ENCODE measurements around the gene MAFB. TPM values are rescaled to one million over a fixed set of nuclear protein-coding genes. Genes with fewer than 3 reads are reported as not detected.

The MAFB gene
- total and polyA plus RNA-seq, 11 donors = 2.0 to 62.1 (median 7.8) TPM

DNA sequence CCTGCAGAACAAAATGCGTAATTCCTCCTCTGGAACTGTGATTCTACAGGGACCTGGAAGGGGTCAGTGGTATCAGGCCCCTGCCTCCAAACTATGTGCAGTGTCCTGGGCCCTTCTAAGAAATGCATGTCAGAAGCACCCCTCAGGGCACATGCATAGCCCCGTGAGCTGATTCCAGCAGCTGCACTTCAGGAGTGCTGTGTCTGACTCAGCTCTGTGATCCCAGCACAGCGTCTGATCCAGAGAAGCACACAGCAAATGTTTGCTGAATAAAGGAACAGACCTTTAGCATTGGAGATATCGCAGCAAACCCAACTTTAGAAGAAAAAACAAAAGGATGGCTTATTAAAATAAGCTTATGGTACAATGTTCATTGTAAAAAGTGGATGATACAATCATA lies 15.8 kb upstream of the MAFB start:
- no peaks in the 10 kb centered on the region for H3K36me3 ChIP-seq
- WGBS, 4 donors = 51 to 78% (median 66%) methylated on average over 4 of the region's 4 CpGs
- TF ChIP-seq POLR2A (IDR thresholded peaks at IDR 0.05) = no peak
- TF ChIP-seq, protein P1, sequence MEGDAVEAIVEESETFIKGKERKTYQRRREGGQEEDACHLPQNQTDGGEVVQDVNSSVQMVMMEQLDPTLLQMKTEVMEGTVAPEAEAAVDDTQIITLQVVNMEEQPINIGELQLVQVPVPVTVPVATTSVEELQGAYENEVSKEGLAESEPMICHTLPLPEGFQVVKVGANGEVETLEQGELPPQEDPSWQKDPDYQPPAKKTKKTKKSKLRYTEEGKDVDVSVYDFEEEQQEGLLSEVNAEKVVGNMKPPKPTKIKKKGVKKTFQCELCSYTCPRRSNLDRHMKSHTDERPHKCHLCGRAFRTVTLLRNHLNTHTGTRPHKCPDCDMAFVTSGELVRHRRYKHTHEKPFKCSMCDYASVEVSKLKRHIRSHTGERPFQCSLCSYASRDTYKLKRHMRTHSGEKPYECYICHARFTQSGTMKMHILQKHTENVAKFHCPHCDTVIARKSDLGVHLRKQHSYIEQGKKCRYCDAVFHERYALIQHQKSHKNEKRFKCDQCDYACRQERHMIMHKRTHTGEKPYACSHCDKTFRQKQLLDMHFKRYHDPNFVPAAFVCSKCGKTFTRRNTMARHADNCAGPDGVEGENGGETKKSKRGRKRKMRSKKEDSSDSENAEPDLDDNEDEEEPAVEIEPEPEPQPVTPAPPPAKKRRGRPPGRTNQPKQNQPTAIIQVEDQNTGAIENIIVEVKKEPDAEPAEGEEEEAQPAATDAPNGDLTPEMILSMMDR (IDR thresholded peaks at IDR 0.05) = no peak
- no peak for DNase-seq
- no peaks in the 10 kb centered on the region for H3K4me1 ChIP-seq
- H3K9me3 ChIP-seq = no peaks in the 10 kb centered on the region
- H3K27me3 ChIP-seq = peaks cover 0 to 7% (median 0%) of the 10 kb centered on the region in 9 donors
- ATAC-seq = no peak
- no peak overlapping the region for H3K27ac ChIP-seq
- no peak overlapping the region for H3K4me3 ChIP-seq
- intact Hi-C loops (cut with DNase I) = no loop called here

DNA sequence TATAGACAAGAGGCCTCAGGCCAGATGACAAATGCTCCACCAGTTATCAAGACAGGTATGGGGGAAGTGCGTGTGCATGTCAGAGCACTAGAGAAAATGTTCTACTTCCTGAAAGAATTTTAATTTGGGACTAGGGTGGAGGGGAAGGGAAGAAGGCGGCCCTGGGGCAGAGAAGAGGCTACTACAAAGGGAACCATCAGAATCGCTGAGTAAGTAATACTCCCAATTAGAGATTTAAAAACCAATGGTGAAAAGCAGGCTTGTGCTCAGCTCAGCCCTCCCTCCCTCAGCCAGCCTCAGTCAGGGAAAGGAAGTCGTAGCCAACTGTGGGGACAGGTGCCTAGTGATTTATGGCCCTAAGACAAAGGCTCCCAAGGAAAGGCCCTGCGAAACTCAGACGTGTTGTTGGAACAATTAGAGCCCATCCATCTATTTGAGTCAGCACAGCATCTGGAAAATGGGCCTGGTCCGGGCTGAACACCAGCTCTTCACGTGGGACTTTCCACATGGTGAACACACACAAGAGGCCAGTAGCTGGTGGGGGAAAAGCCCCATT lies 15.0 kb upstream of the MAFB start:
- WGBS, 4 donors = 76 to 85% (median 83%) methylated on average over 8 of the region's 8 CpGs
- TF ChIP-seq POLR2A (IDR thresholded peaks at IDR 0.05) = no peak
- TF ChIP-seq, protein P1 (IDR thresholded peaks at IDR 0.05) = no peak
- no peaks in the 10 kb centered on the region for H3K4me1 ChIP-seq
- H3K4me3 ChIP-seq = no peak overlapping the region
- peaks cover 0 to 8% (median 0%) of the 10 kb centered on the region in 9 donors for H3K27me3 ChIP-seq
- intact Hi-C loops (cut with DNase I) = no loop called here
- no peak overlapping the region for H3K27ac ChIP-seq
- DNase-seq = no peak
- ATAC-seq = peak in 3 of 4 donors; percentile 24 to 39 (median 26)
- no peaks in the 10 kb centered on the region for H3K9me3 ChIP-seq
- no peaks in the 10 kb centered on the region for H3K36me3 ChIP-seq

DNA sequence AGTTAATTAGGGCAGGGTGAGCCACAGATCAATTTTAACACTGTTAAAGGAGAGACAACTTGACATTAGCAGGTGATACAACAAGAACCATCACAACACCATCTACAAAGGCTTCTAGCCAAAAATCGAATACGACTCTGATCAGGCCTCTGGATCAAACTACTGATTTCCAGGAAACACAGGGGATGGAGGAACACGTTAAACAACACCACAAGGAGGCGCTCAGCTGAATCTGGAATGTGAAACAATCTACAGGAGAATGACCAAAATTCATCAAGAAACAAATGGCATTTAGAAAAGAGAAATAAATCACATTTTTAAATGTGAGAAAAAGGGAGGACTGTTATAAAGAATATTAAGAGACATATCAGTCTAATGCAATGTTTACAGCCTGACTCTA lies 13.5 kb upstream of the MAFB start:
- ATAC-seq (no peak), DNase-seq (no peak)
- intact Hi-C loops (cut with DNase I) = no loop called here
- Histone ChIP-seq H3K4me1 (no peaks in the 10 kb centered on the region), H3K27ac (no peak overlapping the region), H3K36me3 (no peaks in the 10 kb centered on the region), H3K4me3 (no peak overlapping the region), H3K27me3 (peaks cover 0 to 16% (median 0%) of the 10 kb centered on the region in 9 donors), H3K9me3 (no peaks in the 10 kb centered on the region)
- WGBS, 4 donors = 70 to 79% (median 74%) methylated on average over 4 of the region's 4 CpGs
- no peak for TF ChIP-seq POLR2A (IDR thresholded peaks at IDR 0.05)
- TF ChIP-seq, protein P1 (IDR thresholded peaks at IDR 0.05) = no peak

DNA sequence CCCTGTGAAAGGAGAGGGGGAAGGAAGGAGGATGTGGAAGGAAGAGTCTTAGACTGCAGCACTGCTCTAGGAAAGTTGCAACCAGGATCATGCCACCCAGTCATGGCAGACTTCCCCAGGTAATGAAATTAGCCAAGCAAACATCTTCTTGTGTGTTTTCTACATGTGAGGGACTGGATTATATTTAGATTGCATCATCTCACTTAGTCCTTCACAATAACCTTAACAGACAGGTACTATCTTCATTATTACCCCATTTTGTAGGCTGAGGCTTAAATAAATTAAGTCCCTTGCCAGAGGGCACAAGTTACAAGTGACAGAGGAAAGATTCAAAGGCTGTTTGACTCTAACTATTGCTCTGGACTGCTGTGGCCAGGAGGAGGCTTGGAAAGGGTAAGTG lies 9.7 kb upstream of the MAFB start:
- peaks cover 0 to 7% (median 0%) of the 10 kb centered on the region in 12 donors for H3K4me1 ChIP-seq
- ATAC-seq = no peak
- intact Hi-C loops (cut with DNase I) = loop anchor here in 3 of 10 donors (5.0 to 10.0 kb wide), 5 partner anchors 431 to 1434 kb away; no protein-coding TSS in a partner anchor
- TF ChIP-seq POLR2A (IDR thresholded peaks at IDR 0.05) = no peak
- TF ChIP-seq, protein P1 (IDR thresholded peaks at IDR 0.05) = no peak
- H3K36me3 ChIP-seq = no peaks in the 10 kb centered on the region
- DNase-seq = no peak
- no peaks in the 10 kb centered on the region for H3K9me3 ChIP-seq
- no peak overlapping the region for H3K4me3 ChIP-seq
- H3K27me3 ChIP-seq = peaks cover 0 to 53% (median 20%) of the 10 kb centered on the region in 9 donors
- H3K27ac ChIP-seq = no peak overlapping the region
